ENCODE results near the gene RUNDC1. TPM values are rescaled to one million over a fixed set of nuclear protein-coding genes. Genes with fewer than 3 reads are reported as not detected.
"Not testable (repeated sequence)": the region's sequence is repeated elsewhere in the genome, so short reads cannot be mapped to it uniquely, and the experiment has no call there.

RUNDC1 gene
- total RNA-seq, 4 donors from 2014 or later, result 10.8 to 18.3 (median 13.1) TPM

GRCh38 chr17:42991471-42991870 lies 11.1 kb downstream of the RUNDC1 start:
- H3K4me3 ChIP-seq, result no peak overlapping the region
- intact Hi-C loops (cut with DNase I; ENCODE audit: low total_unique reads), result no loop called here
- no peak for DNase-seq
- H3K4me1 ChIP-seq, result no peaks in the 10 kb centered on the region
- no peaks in the 10 kb centered on the region for H3K9me3 ChIP-seq
- TF ChIP-seq, protein P1, sequence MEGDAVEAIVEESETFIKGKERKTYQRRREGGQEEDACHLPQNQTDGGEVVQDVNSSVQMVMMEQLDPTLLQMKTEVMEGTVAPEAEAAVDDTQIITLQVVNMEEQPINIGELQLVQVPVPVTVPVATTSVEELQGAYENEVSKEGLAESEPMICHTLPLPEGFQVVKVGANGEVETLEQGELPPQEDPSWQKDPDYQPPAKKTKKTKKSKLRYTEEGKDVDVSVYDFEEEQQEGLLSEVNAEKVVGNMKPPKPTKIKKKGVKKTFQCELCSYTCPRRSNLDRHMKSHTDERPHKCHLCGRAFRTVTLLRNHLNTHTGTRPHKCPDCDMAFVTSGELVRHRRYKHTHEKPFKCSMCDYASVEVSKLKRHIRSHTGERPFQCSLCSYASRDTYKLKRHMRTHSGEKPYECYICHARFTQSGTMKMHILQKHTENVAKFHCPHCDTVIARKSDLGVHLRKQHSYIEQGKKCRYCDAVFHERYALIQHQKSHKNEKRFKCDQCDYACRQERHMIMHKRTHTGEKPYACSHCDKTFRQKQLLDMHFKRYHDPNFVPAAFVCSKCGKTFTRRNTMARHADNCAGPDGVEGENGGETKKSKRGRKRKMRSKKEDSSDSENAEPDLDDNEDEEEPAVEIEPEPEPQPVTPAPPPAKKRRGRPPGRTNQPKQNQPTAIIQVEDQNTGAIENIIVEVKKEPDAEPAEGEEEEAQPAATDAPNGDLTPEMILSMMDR (IDR thresholded peaks at IDR 0.05), result no peak
- TF ChIP-seq POLR2A (IDR thresholded peaks at IDR 0.05), result no peak
- H3K27me3 ChIP-seq, result no peaks in the 10 kb centered on the region
- no peaks in the 10 kb centered on the region for H3K36me3 ChIP-seq
- no peak overlapping the region for H3K27ac ChIP-seq

GRCh38 chr17:42992872-42993271 lies 12.5 kb downstream of the RUNDC1 start:
- Histone ChIP-seq H3K4me1 (peaks cover 0 to 5% of the 10 kb centered on the region in 2 donors), H3K9me3 (no peaks in the 10 kb centered on the region), H3K27ac (no peak overlapping the region), H3K36me3 (no peaks in the 10 kb centered on the region), H3K27me3 (no peaks in the 10 kb centered on the region), H3K4me3 (no peak overlapping the region)
- intact Hi-C loops (cut with DNase I; ENCODE audit: low total_unique reads), result no loop called here
- no peak for TF ChIP-seq POLR2A (IDR thresholded peaks at IDR 0.05)
- TF ChIP-seq, protein P1 (IDR thresholded peaks at IDR 0.05), result no peak
- DNase-seq, result no peak

- DNase-seq; H3K4me1 ChIP-seq; intact Hi-C loops (cut with DNase I; ENCODE audit: low total_unique reads); H3K36me3 ChIP-seq; H3K27ac ChIP-seq; H3K27me3 ChIP-seq; H3K4me3 ChIP-seq; H3K9me3 ChIP-seq: not testable (repeated sequence)
Measured at GRCh38 chr17:42993913-42994312, 13.5 kb downstream of the RUNDC1 start.

DNA sequence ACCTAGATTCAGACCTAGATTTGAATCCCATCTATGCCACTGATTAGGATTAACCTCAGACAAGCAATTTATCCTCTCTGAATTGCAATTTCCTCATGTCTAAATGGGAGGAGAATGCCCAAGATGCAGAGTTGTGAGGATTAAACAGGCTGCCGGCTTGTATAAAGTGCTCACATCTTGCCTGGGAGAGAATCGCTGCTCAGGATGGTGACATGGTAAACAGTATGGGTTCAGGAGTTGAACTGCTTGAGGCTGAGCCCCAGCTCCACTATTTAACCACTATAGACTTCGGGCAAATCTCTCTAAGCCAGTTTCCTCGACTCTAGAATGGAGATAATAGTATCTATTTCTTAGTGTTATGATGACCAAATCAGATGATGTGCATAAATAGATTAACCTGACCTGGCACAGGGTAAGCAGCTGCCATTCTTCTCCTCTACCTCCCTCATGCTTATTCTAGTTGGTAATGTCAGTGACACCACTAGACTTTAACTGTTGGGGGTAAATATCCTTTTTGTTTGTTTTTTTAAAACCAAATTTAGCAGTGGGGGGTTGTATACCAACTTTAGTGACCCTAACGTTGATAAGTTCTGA lies 17.1 kb downstream of the RUNDC1 start:
- Histone ChIP-seq H3K4me1 (peaks cover 0 to 5% of the 10 kb centered on the region in 2 donors), H3K36me3 (no peaks in the 10 kb centered on the region), H3K9me3 (no peaks in the 10 kb centered on the region), H3K27ac (peak overlapping the region; percentile 74 to 85), H3K27me3 (no peaks in the 10 kb centered on the region), H3K4me3 (peak overlapping the region; percentile 7 to 76)
- intact Hi-C loops (cut with DNase I; ENCODE audit: low total_unique reads), result no loop called here
- no peak for DNase-seq
- no peak for TF ChIP-seq POLR2A (IDR thresholded peaks at IDR 0.05)
- TF ChIP-seq, protein P1 (IDR thresholded peaks at IDR 0.05), result no peak

DNA sequence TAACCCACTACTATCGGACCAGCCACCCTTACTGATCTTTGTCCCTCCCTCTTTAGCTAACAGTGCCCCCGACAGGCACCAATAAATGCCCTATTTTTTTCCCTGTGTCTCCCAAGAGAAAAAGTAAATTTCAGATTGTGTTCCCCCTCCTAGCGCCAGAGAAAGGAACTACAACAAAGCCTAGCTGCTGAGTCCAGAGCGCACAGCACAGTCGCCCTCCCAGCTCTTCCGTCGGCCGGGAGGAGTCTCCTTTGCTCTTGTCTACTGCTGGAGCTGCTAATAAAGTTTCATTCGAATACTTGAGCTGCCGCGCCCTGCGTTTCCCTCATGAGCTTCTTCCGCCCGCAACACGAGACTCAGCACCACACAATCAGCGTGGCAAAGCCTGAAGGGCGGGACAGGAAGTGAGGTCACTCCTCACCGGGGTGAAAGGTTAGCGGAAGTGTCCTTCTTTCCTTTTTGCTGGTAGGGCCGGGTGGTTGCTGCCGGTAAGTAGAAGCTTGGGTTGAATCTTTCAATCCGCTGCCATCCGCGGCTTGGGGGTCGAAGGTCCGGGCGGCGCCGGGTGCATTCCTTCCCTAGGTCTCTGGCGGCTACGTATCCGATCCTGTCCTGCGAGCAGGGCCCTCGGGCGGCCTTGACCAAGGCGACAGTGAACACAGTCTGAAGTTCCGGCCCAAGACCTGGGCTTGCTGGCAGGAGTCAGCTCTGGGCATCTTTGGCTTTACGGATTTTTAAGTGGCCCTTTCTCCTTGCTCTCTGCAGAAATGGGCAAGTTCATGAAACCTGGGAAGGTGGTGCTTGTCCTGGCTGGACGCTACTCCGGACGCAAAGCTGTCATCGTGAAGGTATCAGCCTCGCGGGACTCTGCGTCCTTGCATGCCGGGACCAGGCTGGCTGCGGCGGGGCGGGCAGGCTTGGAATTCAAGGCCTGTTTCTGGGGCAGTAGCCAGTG lies 17.9 kb downstream of the RUNDC1 start, which contains the start of gene RPL27:
Gene RPL27 (plus strand): TSS at position 436 of the 955 bp plus-strand sequence. CDS start 332 bp downstream, at position 768.
- Histone ChIP-seq H3K36me3 (no peaks in the 10 kb centered on the region), H3K9me3 (no peaks in the 10 kb centered on the region), H3K27ac (peak within 1 kb of the TSS; percentile 85 to 93), H3K4me1 (peaks cover 0 to 5% of the 10 kb centered on the region in 2 donors), H3K4me3 (peak within 1 kb of the TSS; percentile 65 to 76), H3K27me3 (no peaks in the 10 kb centered on the region)
- TF ChIP-seq, protein P1 (IDR thresholded peaks at IDR 0.05), result peak; percentile 88 to 93 (median 89)
- TF ChIP-seq POLR2A (IDR thresholded peaks at IDR 0.05), result peak; percentile 82 to 87
- DNase-seq, result peak; percentile 99
- intact Hi-C loops (cut with DNase I; ENCODE audit: low total_unique reads), result no loop called here

All from uterus (tissue), 4 donors.